ENCODE results near the gene CHCHD4. TPM values are rescaled to one million over a fixed set of nuclear protein-coding genes. Genes with fewer than 3 reads are reported as not detected.

Gene CHCHD4
- polyA plus RNA-seq, 2 of the 4 experiments (the other 2 are of a cell fraction): 37.3 to 48.8 TPM

DNA sequence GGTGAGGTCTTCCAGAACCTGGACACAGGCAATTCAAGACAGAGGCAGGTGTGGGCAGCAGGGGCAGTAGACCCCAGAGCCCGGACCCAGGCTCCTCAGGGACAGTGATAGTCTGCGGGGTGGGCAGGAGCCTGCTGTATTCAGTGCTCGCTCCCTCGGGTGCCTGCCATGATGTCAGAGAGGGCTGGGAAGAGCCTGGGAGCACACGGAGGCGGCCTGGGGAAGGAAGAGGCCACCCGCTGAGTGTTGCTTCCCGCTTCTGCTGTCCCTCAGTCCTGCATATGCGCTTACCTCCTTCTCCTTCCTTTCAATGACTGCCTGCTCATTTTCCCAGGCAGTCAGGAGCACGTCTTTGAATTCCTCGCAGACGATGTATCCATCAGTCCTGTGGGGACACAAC is 22.9 kb upstream of the CHCHD4 start:
- ATAC-seq (no peak), FAIRE-seq (no peak), DNase-seq (ENCODE audit: low read depth in 1 of 2, low spot score in 1 of 2) (no peak)
- H3K4me3 ChIP-seq: no peak overlapping the region
- ChIA-PET POLR2A (interaction anchor here (1.7 kb wide), 1 partner anchor 31 kb away, joined by 4 read pairs; the partner anchor contains the start of gene LSM3), CTCF (interaction anchor here (2.9 kb wide), 1 partner anchor 28 kb away, joined by 10 read pairs; no protein-coding TSS in a partner anchor)
- H3K4me1 ChIP-seq: peaks cover 31% of the 10 kb centered on the region
- H3K9me3 ChIP-seq: no peaks in the 10 kb centered on the region
- H3K4me2 ChIP-seq: no peak overlapping the region
- TF ChIP-seq TFCP2L1 (CRISPR knock-in tag; IDR thresholded peaks at IDR 0.05) (no peak), HEYL (CRISPR knock-in tag; IDR thresholded peaks at IDR 0.05) (no peak), ZC3H11A (IDR thresholded peaks at IDR 0.05) (no peak), RFX5 (IDR thresholded peaks at IDR 0.05) (no peak), ESRRA (IDR thresholded peaks at IDR 0.05; ENCODE audit: borderline replicate concordance, low read length) (no peak), ZSCAN20 (CRISPR knock-in tag; IDR thresholded peaks at IDR 0.05) (no peak)
- TF ChIP-seq, protein P1, sequence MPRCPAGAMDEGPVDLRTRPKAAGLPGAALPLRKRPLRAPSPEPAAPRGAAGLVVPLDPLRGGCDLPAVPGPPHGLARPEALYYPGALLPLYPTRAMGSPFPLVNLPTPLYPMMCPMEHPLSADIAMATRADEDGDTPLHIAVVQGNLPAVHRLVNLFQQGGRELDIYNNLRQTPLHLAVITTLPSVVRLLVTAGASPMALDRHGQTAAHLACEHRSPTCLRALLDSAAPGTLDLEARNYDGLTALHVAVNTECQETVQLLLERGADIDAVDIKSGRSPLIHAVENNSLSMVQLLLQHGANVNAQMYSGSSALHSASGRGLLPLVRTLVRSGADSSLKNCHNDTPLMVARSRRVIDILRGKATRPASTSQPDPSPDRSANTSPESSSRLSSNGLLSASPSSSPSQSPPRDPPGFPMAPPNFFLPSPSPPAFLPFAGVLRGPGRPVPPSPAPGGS (IDR thresholded peaks at IDR 0.05): no peak
- H3K27ac ChIP-seq: no peak overlapping the region
- WGBS (ENCODE audit: missing lambda C conversion rate): 90% methylated on average over 12 of the region's 12 CpGs

DNA sequence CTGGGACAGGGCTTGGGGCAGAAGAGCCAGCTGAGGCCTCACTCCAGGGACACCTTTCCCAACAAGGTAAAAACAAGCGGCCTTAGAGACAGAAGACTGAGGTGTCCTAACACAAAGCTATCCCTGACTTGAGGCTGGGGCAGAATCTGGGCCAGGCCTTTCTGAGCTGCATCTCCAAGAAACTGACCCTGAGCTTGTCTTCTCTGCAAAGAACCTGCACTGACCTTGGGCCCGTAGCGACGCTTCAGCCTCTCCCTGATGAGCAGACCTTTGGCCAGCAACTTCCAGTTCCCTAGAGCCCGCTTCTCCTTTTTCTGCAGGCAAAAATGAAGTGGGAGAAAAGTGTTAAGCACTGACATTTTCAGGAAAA is 22.4 kb upstream of the CHCHD4 start:
- WGBS (ENCODE audit: missing lambda C conversion rate): 97% methylated on average over 5 of the region's 5 CpGs
- no peak for ATAC-seq
- Histone ChIP-seq H3K4me1 (peaks cover 31% of the 10 kb centered on the region), H3K9me3 (no peaks in the 10 kb centered on the region), H3K4me3 (no peak overlapping the region), H3K27ac (no peak overlapping the region), H3K4me2 (no peak overlapping the region)
- ChIA-PET CTCF (interaction anchor here (1.2 to 2.3 kb wide), 3 partner anchors 15 to 322 kb away, joined by 3 to 9 read pairs (median 6); partner anchors contain the start of genes CHCHD4 and TMEM43), POLR2A (interaction anchor here (3.0 kb wide), 1 partner anchor 31 kb away, joined by 31 read pairs; the partner anchor contains the start of genes LSM3 and XPC)
- no peak for FAIRE-seq
- no peak for TF ChIP-seq CHD4 (IDR thresholded peaks at IDR 0.05; ENCODE audit: borderline replicate concordance)
- TF ChIP-seq EP300 (IDR thresholded peaks at IDR 0.05): no peak
- no peak for TF ChIP-seq CBX8 (IDR thresholded peaks at IDR 0.05)
- TF ChIP-seq RCOR1 (IDR thresholded peaks at IDR 0.05; ENCODE audit: low read depth, low read length): no peak
- no peak for TF ChIP-seq EHMT2 (IDR thresholded peaks at IDR 0.05; ENCODE audit: low read depth)
- TF ChIP-seq POLR2A (IDR thresholded peaks at IDR 0.05; ENCODE audit: low read length): no peak
- no peak for DNase-seq (ENCODE audit: low read depth in 1 of 2, low spot score in 1 of 2)

DNA sequence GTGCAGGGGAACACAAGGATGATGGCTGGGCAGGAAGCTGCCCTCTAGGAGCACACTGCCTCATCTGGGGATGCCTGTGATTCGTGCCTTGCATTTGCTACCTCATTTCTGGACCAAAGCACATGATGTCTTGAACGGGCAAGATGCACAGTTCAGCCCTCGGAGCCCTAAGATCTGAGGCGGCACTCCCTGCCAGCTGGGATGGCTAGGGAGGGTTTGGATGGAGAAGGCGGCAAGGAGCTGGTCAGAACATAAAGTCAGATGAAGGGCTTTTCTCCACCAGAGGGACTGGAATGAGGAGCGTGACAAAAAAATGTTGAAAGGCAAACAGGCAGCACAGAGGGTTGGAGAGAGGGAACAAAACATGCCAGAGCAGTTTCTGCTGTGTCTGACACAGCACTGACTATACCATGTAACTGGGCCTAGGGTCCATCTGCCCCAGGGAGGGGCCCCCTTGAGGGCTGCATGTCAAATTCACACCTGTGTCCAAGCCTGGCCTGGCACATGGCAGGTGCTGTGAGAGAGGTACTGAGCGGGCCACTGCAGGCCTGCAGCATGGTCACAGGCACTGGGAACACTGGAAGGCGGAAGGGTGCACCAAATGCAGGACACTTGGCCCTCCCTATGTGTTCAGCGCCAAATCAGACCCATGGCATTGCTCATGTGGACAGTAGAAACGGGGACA is 21.9 kb upstream of the CHCHD4 start:
- Histone ChIP-seq H3K27ac (peak overlapping the region in 1 of 2 experiments; percentile 88; a peak in 1 of 6 replicates), H3K4me1 (peaks cover 31% of the 10 kb centered on the region), H3K4me3 (no peak overlapping the region), H3K9me3 (no peaks in the 10 kb centered on the region), H3K4me2 (no peak overlapping the region)
- CTCF ChIA-PET: interaction anchor here (1.1 to 2.3 kb wide), 6 partner anchors 9 to 322 kb away, joined by 3 to 14 read pairs (median 4); partner anchors contain the start of genes CHCHD4 and TMEM43
- ATAC-seq (no peak), FAIRE-seq (no peak), DNase-seq (ENCODE audit: low read depth in 1 of 2, low spot score in 1 of 2) (no peak)
- POLR2A ChIA-PET: interaction anchor here (3.0 to 4.6 kb wide), 2 partner anchors 21 to 32 kb away, joined by 31 to 35 read pairs; partner anchors contain the start of genes CHCHD4, LSM3, TMEM43 and XPC
- no peak for TF ChIP-seq MAZ (IDR thresholded peaks at IDR 0.05; ENCODE audit: borderline replicate concordance, low read depth, low read length)
- no peak for TF ChIP-seq PHF8 (IDR thresholded peaks at IDR 0.05; ENCODE audit: borderline replicate concordance, low read depth)
- TF ChIP-seq EHF (CRISPR knock-in tag; IDR thresholded peaks at IDR 0.05): no peak
- TF ChIP-seq ESRRA (IDR thresholded peaks at IDR 0.05; ENCODE audit: borderline replicate concordance, low read length): no peak
- TF ChIP-seq HOXB5 (CRISPR knock-in tag; IDR thresholded peaks at IDR 0.05): no peak
- TF ChIP-seq, protein P2, sequence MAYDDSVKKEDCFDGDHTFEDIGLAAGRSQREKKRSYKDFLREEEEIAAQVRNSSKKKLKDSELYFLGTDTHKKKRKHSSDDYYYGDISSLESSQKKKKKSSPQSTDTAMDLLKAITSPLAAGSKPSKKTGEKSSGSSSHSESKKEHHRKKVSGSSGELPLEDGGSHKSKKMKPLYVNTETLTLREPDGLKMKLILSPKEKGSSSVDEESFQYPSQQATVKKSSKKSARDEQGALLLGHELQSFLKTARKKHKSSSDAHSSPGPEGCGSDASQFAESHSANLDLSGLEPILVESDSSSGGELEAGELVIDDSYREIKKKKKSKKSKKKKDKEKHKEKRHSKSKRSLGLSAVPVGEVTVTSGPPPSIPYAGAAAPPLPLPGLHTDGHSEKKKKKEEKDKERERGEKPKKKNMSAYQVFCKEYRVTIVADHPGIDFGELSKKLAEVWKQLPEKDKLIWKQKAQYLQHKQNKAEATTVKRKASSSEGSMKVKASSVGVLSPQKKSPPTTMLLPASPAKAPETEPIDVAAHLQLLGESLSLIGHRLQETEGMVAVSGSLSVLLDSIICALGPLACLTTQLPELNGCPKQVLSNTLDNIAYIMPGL (CRISPR knock-in tag; IDR thresholded peaks at IDR 0.05; ENCODE audit: borderline replicate concordance): no peak
- TF ChIP-seq HDAC2 (IDR thresholded peaks at IDR 0.05): no peak
- TF ChIP-seq SREBF2 (IDR thresholded peaks at IDR 0.05): no peak
- TF ChIP-seq NFE2L2 (conservative IDR thresholded peaks at IDR 0.05; ENCODE audit: low read length): no peak
- no peak for TF ChIP-seq POLR2AphosphoS2 (conservative IDR thresholded peaks at IDR 0.05; ENCODE audit: low read length)
- TF ChIP-seq, protein P3, sequence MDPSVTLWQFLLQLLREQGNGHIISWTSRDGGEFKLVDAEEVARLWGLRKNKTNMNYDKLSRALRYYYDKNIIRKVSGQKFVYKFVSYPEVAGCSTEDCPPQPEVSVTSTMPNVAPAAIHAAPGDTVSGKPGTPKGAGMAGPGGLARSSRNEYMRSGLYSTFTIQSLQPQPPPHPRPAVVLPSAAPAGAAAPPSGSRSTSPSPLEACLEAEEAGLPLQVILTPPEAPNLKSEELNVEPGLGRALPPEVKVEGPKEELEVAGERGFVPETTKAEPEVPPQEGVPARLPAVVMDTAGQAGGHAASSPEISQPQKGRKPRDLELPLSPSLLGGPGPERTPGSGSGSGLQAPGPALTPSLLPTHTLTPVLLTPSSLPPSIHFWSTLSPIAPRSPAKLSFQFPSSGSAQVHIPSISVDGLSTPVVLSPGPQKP (IDR thresholded peaks at IDR 0.05; ENCODE audit: low read depth, low read length): no peak
- no peak for TF ChIP-seq MYC (IDR thresholded peaks at IDR 0.05; ENCODE audit: borderline replicate concordance, low read length)
- TF ChIP-seq, protein P4, sequence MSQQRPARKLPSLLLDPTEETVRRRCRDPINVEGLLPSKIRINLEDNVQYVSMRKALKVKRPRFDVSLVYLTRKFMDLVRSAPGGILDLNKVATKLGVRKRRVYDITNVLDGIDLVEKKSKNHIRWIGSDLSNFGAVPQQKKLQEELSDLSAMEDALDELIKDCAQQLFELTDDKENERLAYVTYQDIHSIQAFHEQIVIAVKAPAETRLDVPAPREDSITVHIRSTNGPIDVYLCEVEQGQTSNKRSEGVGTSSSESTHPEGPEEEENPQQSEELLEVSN (IDR thresholded peaks at IDR 0.05; ENCODE audit: borderline replicate concordance, low read depth): no peak
- 93% methylated on average over 10 of the region's 10 CpGs for WGBS (ENCODE audit: missing lambda C conversion rate)
